Esophagus muscularis mucosa (tissue), 3 donors: ENCODE data around the gene LHFPL2.

Experiments used
- EP300 ChIP-seq: sonication (generic); formaldehyde crosslinking; IDR thresholded peaks from one replicate; pipeline ENCODE4 v1.6.1; 2017; ENCODE audit warnings: antibody characterized with exemption
- TF ChIP-seq, protein P1 (sequence below), 3 experiments: fragments of 200-600 bp in 2 of 3; fragments of 450-650 bp in 1 of 3; sonication (generic) in 2 of 3; IDR thresholded peaks; one replicate each; pipeline ENCODE4 v1.5.1; 2017 to 2019; ENCODE audit warnings: antibody characterized with exemption in 3 of 3, mild to moderate bottlenecking in 2 of 3, moderate library complexity in 1 of 3

DNA sequence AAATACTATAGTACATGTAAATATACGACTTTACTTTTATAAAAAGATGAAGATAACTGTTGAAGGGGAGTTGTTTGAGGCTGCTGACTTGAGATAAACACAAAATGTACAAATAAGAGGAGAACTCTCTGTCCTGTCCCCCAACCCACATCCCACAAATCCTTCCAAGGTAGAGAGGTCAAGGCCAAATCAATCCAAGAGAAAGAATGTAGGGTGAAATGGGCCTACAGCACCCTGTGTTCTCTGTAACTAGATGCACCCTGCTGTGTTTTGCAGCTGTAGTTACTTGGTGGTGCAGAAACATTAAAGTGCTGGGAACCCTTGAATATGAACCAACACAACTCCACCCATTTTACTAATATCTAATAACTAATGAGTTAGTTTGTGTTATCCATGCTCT lies 2.0 kb upstream of the LHFPL2 start:
- TF ChIP-seq, protein P1, sequence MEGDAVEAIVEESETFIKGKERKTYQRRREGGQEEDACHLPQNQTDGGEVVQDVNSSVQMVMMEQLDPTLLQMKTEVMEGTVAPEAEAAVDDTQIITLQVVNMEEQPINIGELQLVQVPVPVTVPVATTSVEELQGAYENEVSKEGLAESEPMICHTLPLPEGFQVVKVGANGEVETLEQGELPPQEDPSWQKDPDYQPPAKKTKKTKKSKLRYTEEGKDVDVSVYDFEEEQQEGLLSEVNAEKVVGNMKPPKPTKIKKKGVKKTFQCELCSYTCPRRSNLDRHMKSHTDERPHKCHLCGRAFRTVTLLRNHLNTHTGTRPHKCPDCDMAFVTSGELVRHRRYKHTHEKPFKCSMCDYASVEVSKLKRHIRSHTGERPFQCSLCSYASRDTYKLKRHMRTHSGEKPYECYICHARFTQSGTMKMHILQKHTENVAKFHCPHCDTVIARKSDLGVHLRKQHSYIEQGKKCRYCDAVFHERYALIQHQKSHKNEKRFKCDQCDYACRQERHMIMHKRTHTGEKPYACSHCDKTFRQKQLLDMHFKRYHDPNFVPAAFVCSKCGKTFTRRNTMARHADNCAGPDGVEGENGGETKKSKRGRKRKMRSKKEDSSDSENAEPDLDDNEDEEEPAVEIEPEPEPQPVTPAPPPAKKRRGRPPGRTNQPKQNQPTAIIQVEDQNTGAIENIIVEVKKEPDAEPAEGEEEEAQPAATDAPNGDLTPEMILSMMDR (IDR thresholded peaks at IDR 0.05): no peak
- no peak for TF ChIP-seq EP300
